ENCODE measurements around the gene PARN. TPM values are rescaled to one million over a fixed set of nuclear protein-coding genes. Genes with fewer than 3 reads are reported as not detected.
"Not testable (repeated sequence)": the region's sequence is repeated elsewhere in the genome, so short reads cannot be mapped to it uniquely, and the experiment has no call there.

The PARN gene
- total and polyA plus RNA-seq, 9 of the 15 experiments (the other 6 are each of a cell fraction or from before 2014, with no cell fraction given): 9.6 to 51.3 (median 40.4) TPM

GRCh38 chr16:14586637-14587305 is 43.3 kb downstream of the PARN start:
- H2AFZ ChIP-seq (ENCODE audit: low read depth, low read length): no peak overlapping the region
- DNase-seq (ENCODE audit: extremely low read depth in 1 of 4, low spot score in 3 of 4) (no peak), ATAC-seq (no peak), FAIRE-seq (no peak)
- H4K20me1 ChIP-seq (replicated peaks; ENCODE audit: control insufficient read depth, insufficient read depth, low read length): no peaks in the 10 kb centered on the region
- no peaks in the 10 kb centered on the region for H3K4me1 ChIP-seq (replicated peaks in 1 of 2; ENCODE audit: control insufficient read depth in 2 of 2, insufficient read depth in 2 of 2, low read length in 2 of 2)
- no peak overlapping the region for H3K27ac ChIP-seq (ENCODE audit: extremely low read depth, low read depth, low read length)
- H3K9ac ChIP-seq (ENCODE audit: insufficient read depth in 1 of 2, low read depth in 2 of 2, low read length in 2 of 2): no peak overlapping the region
- 86% methylated on average over 3 of the region's 3 CpGs for WGBS (ENCODE audit: insufficient coverage, low coverage, missing lambda C conversion rate)
- no TSS peak for BruUV-seq (replicated peaks)
- POLR2A ChIA-PET: interaction anchor here (1.1 to 1.6 kb wide), 2 partner anchors 9 to 283 kb away, joined by 3 to 4 read pairs; no protein-coding TSS in a partner anchor
- no peaks in the 10 kb centered on the region for H3K9me1 ChIP-seq (ENCODE audit: control insufficient read depth, insufficient read depth, low read length)
- no peak for TF ChIP-seq GABPB1 (CRISPR knock-in tag; IDR thresholded peaks at IDR 0.05)
- TF ChIP-seq ZNF41 (CRISPR knock-in tag; conservative IDR thresholded peaks at IDR 0.05): no peak
- H3K36me3 ChIP-seq (ENCODE audit: control insufficient read depth, insufficient read depth, low read length): peaks cover 74% of the 10 kb centered on the region
- H3K4me3 ChIP-seq: no peak overlapping the region
- in situ Hi-C loops (cut with MboI) (no loop called here), intact Hi-C loops (cut with micrococcal nuclease) (no loop called here)
- no peaks in the 10 kb centered on the region for H3K9me3 ChIP-seq (replicated peaks; ENCODE audit: control insufficient read depth, insufficient read depth, low read depth, low read length)
- no peak overlapping the region for H3K4me2 ChIP-seq (ENCODE audit: insufficient read depth, low read length)
- H3K27me3 ChIP-seq (ENCODE audit: control insufficient read depth in 2 of 2, insufficient read depth in 2 of 2, low read length in 2 of 2): no peaks in the 10 kb centered on the region
- CTCF ChIA-PET (ENCODE audit: low intra/inter-chr PET ratio): no interaction called here
- no peaks in the 10 kb centered on the region for H3K79me2 ChIP-seq (ENCODE audit: control insufficient read depth, insufficient read depth, low read length)

DNA sequence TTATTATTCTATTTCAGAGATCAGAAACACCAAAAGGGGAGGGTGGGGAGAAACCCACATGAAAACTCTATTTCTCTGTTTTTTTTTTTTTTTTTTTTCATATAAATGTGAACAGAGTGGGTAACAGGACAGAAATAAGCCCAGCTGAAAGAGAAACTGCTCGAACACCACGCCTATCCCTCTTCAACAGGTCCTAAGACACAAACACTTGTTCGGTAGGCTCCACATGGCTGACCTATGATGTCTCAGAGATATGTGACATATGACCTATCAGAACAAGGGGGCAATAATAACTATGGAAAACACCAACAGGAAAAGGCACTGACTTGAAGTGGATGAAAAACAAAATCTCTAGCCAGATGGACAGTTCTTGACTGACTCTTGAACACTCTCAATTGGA is 44.8 kb downstream of the PARN start:
- intact Hi-C loops (cut with micrococcal nuclease) (no loop called here), in situ Hi-C loops (cut with MboI) (no loop called here)
- DNase-seq (ENCODE audit: extremely low read depth in 1 of 4, low spot score in 3 of 4) (no peak), FAIRE-seq (no peak), ATAC-seq (no peak)
- H3K9me3 ChIP-seq (replicated peaks; ENCODE audit: control insufficient read depth, insufficient read depth, low read depth, low read length): no peaks in the 10 kb centered on the region
- H4K20me1 ChIP-seq (replicated peaks; ENCODE audit: control insufficient read depth, insufficient read depth, low read length): no peaks in the 10 kb centered on the region
- H3K4me3 ChIP-seq: no peak overlapping the region
- no peak overlapping the region for H3K27ac ChIP-seq (ENCODE audit: extremely low read depth, low read depth, low read length)
- no peak overlapping the region for H3K9ac ChIP-seq (ENCODE audit: insufficient read depth in 1 of 2, low read depth in 2 of 2, low read length in 2 of 2)
- ChIA-PET POLR2A (interaction anchor here (1.5 to 1.6 kb wide), 2 partner anchors 11 to 14 kb away, joined by 3 to 4 read pairs; no protein-coding TSS in a partner anchor), CTCF (ENCODE audit: low intra/inter-chr PET ratio) (no interaction called here)
- H3K9me1 ChIP-seq (ENCODE audit: control insufficient read depth, insufficient read depth, low read length): no peaks in the 10 kb centered on the region
- no TSS peak for BruUV-seq (replicated peaks)
- H2AFZ ChIP-seq (ENCODE audit: low read depth, low read length): no peak overlapping the region
- H3K4me1 ChIP-seq (replicated peaks in 1 of 2; ENCODE audit: control insufficient read depth in 2 of 2, insufficient read depth in 2 of 2, low read length in 2 of 2): no peaks in the 10 kb centered on the region
- H3K79me2 ChIP-seq (ENCODE audit: control insufficient read depth, insufficient read depth, low read length): no peaks in the 10 kb centered on the region
- H3K4me2 ChIP-seq (ENCODE audit: insufficient read depth, low read length): no peak overlapping the region
- H3K36me3 ChIP-seq (ENCODE audit: control insufficient read depth, insufficient read depth, low read length): peaks cover 77% of the 10 kb centered on the region
- no peaks in the 10 kb centered on the region for H3K27me3 ChIP-seq (ENCODE audit: control insufficient read depth in 2 of 2, insufficient read depth in 2 of 2, low read length in 2 of 2)
- TF ChIP-seq ZNF764 (CRISPR knock-in tag; IDR thresholded peaks at IDR 0.05; ENCODE audit: low read depth) (no peak), ZKSCAN3 (CRISPR knock-in tag; IDR thresholded peaks at IDR 0.05) (no peak), RAD51 (IDR thresholded peaks at IDR 0.05; ENCODE audit: borderline replicate concordance, low read depth) (no peak), MAFK (IDR thresholded peaks at IDR 0.05; ENCODE audit: low read length) (no peak)
- 82% methylated on average over 3 of the region's 3 CpGs for WGBS (ENCODE audit: insufficient coverage, low coverage, missing lambda C conversion rate)

DNA sequence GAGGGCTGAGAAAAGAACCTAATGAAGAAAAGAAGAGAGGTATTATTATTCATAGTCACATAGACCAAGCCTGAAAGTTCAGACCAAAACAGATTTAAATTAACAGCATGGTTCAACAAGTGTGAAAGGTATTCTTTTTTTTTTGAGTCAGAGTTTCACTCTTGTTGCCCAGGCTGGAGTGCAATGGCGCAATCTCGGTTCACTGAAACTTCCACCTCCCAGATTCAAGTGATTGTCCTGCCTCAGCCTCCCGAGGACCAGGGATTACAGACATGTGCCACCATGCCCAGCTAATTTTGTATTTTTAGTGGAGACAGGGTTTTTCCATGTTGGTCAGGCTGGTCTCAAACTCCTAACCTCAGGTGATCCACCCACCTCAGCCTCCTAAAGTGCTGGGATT is 49.1 kb downstream of the PARN start:
- intact Hi-C loops (cut with micrococcal nuclease); H3K27ac ChIP-seq (ENCODE audit: extremely low read depth, low read depth, low read length); H3K9ac ChIP-seq (ENCODE audit: insufficient read depth in 1 of 2, low read depth in 2 of 2, low read length in 2 of 2); CTCF ChIA-PET (ENCODE audit: low intra/inter-chr PET ratio); H3K9me3 ChIP-seq (replicated peaks; ENCODE audit: control insufficient read depth, insufficient read depth, low read depth, low read length); H3K27me3 ChIP-seq (ENCODE audit: control insufficient read depth in 2 of 2, insufficient read depth in 2 of 2, low read length in 2 of 2); in situ Hi-C loops (cut with MboI); H3K4me1 ChIP-seq (replicated peaks in 1 of 2; ENCODE audit: control insufficient read depth in 2 of 2, insufficient read depth in 2 of 2, low read length in 2 of 2); FAIRE-seq; DNase-seq (ENCODE audit: extremely low read depth in 1 of 4, low spot score in 3 of 4); H3K4me2 ChIP-seq (ENCODE audit: insufficient read depth, low read length); H4K20me1 ChIP-seq (replicated peaks; ENCODE audit: control insufficient read depth, insufficient read depth, low read length); BruUV-seq (replicated peaks); H3K79me2 ChIP-seq (ENCODE audit: control insufficient read depth, insufficient read depth, low read length); H3K9me1 ChIP-seq (ENCODE audit: control insufficient read depth, insufficient read depth, low read length); ATAC-seq; H2AFZ ChIP-seq (ENCODE audit: low read depth, low read length); H3K4me3 ChIP-seq: not testable (repeated sequence)
- POLR2A ChIA-PET: interaction anchor here (0.6 kb wide), 1 partner anchor 15 kb away, joined by 3 read pairs; no protein-coding TSS in a partner anchor
- 91% methylated on average over 3 of the region's 3 CpGs for WGBS (ENCODE audit: insufficient coverage, low coverage, missing lambda C conversion rate)
- peaks cover 87% of the 10 kb centered on the region for H3K36me3 ChIP-seq (ENCODE audit: control insufficient read depth, insufficient read depth, low read length)

Measured in K562 (cell line).